Measurements from ENCODE around the gene KCNK15. TPM values are rescaled to one million over a fixed set of nuclear protein-coding genes. Genes with fewer than 3 reads are reported as not detected.
"Not testable (repeated sequence)": the region's sequence is repeated elsewhere in the genome, so short reads cannot be mapped to it uniquely, and the experiment has no call there.

The KCNK15 gene
- total RNA-seq (1 to 10 TPM in 1 of 2 donors, under 1 TPM in 1; 0.48 to 2.6 TPM), polyA plus RNA-seq (1 to 10 TPM in 1 of 2 donors, under 1 TPM in 1; 0.81 to 1.5 TPM)
- long read RNA-seq, donor 1, result 0 reads
- long read RNA-seq, donor 2, result 0 reads
- long read RNA-seq, donor 3, result 0 reads
- long read RNA-seq, donor 4, result 0 reads
- long read RNA-seq, donor 5, result 0 reads

DNA sequence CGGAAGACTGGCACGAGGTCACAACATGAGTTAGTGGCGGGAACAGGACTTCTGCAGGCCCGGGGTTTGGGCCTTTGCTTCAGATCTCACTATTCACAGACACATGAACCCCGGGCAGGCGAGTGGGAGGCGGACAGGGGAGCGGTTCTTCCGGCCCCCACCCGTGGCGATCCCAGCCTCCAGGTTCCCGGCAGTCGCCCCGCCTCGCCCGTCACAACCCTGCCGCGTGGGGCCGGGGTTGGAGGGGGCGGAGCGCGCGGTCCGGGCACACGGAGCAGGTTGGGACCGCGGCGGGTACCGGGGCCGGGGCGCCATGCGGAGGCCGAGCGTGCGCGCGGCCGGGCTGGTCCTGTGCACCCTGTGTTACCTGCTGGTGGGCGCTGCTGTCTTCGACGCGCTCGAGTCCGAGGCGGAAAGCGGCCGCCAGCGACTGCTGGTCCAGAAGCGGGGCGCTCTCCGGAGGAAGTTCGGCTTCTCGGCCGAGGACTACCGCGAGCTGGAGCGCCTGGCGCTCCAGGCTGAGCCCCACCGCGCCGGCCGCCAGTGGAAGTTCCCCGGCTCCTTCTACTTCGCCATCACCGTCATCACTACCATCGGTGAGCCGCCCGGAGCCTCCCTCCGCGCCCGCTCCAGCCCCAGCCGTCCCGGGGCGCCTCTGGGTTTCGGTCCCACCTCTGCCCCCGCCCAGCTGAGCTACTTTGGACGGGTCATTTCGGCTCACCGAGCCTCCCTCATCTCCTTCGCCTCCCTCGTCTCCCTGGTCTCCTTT lies at the start of gene KCNK15:
Gene KCNK15, plus strand, starts transcription at position 268 of the 769 bp plus-strand sequence. Its CDS starts 46 bp downstream, at position 314.
- H3K4me3 ChIP-seq, result peak within 1 kb of the TSS; percentile 24
- ATAC-seq (ENCODE audit: insufficient read depth, low FRiP score) (peak; percentile 43), DNase-seq (peak in 2 of 3 donors; percentile 22 to 23)
- TF ChIP-seq, protein P1, sequence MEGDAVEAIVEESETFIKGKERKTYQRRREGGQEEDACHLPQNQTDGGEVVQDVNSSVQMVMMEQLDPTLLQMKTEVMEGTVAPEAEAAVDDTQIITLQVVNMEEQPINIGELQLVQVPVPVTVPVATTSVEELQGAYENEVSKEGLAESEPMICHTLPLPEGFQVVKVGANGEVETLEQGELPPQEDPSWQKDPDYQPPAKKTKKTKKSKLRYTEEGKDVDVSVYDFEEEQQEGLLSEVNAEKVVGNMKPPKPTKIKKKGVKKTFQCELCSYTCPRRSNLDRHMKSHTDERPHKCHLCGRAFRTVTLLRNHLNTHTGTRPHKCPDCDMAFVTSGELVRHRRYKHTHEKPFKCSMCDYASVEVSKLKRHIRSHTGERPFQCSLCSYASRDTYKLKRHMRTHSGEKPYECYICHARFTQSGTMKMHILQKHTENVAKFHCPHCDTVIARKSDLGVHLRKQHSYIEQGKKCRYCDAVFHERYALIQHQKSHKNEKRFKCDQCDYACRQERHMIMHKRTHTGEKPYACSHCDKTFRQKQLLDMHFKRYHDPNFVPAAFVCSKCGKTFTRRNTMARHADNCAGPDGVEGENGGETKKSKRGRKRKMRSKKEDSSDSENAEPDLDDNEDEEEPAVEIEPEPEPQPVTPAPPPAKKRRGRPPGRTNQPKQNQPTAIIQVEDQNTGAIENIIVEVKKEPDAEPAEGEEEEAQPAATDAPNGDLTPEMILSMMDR (IDR thresholded peaks at IDR 0.05; ENCODE audit: control extremely low read depth, extremely low read depth), result no peak
- peaks cover 0 to 6% (median 0%) of the 10 kb centered on the region in 5 donors for H3K4me1 ChIP-seq (ENCODE audit: control insufficient read depth in 5 of 5, insufficient read depth in 5 of 5, low read length in 5 of 5)
- peaks cover 0 to 20% (median 12%) of the 10 kb centered on the region in 3 donors for H3K27me3 ChIP-seq (ENCODE audit: control insufficient read depth in 3 of 3, insufficient read depth in 3 of 3, low read length in 2 of 3)
- WGBS, 2 donors, result 1 to 3% methylated on average over 64 to 81 of the region's 81 CpGs
- no peak within 1 kb of the TSS for H3K27ac ChIP-seq (ENCODE audit: low read depth in 1 of 2, low read length in 1 of 2)
- peaks cover 0 to 3% (median 0%) of the 10 kb centered on the region in 4 donors for H3K9me3 ChIP-seq (ENCODE audit: control insufficient read depth in 4 of 4, insufficient read depth in 3 of 4, low read length in 3 of 4)
- no peaks in the 10 kb centered on the region for H3K36me3 ChIP-seq (ENCODE audit: control insufficient read depth in 4 of 4, insufficient read depth in 4 of 4, low read length in 4 of 4)
- no peak within 1 kb of the TSS for H3K9ac ChIP-seq (ENCODE audit: insufficient read depth in 1 of 2, low read length in 2 of 2)

DNA sequence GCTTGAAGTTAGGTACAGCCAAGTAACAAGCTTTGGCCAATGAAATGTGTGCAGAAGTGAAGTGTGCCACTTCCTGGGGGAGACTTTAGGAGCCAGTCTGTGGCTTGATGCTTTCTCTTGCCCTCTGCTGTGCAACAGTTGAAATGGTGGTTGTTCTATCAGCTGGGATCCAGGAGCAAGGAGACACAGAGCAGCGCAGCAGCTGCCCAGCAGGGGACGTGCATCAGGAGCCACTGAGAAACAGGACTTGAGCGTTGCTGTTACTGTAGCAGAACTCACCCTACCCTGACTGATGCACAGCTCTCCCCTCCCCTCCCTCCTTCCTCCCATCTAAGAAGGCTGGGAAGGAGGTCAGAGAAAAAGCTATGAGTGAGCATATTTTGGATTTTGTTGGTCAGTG lies 49.4 kb upstream of the KCNK15 start:
- H3K9ac ChIP-seq (ENCODE audit: insufficient read depth in 1 of 2, low read length in 2 of 2), result no peak overlapping the region
- H3K36me3 ChIP-seq (ENCODE audit: control insufficient read depth in 4 of 4, insufficient read depth in 4 of 4, low read length in 4 of 4), result no peaks in the 10 kb centered on the region
- WGBS, 2 donors, result 88 to 96% methylated on average over 3 of the region's 3 CpGs
- H3K9me3 ChIP-seq (ENCODE audit: control insufficient read depth in 4 of 4, insufficient read depth in 3 of 4, low read length in 3 of 4), result no peaks in the 10 kb centered on the region
- TF ChIP-seq, protein P1 (IDR thresholded peaks at IDR 0.05; ENCODE audit: control extremely low read depth, extremely low read depth), result no peak
- ATAC-seq (ENCODE audit: insufficient read depth, low FRiP score) (no peak), DNase-seq (no peak)
- no peak overlapping the region for H3K4me3 ChIP-seq
- H3K27ac ChIP-seq (ENCODE audit: low read depth in 1 of 2, low read length in 1 of 2), result peak overlapping the region in 1 of 2 donors; percentile 43
- H3K4me1 ChIP-seq (ENCODE audit: control insufficient read depth in 5 of 5, insufficient read depth in 5 of 5, low read length in 5 of 5), result peaks cover 4 to 22% (median 6%) of the 10 kb centered on the region in 5 donors
- H3K27me3 ChIP-seq (ENCODE audit: control insufficient read depth in 3 of 3, insufficient read depth in 3 of 3, low read length in 2 of 3), result no peaks in the 10 kb centered on the region

DNA sequence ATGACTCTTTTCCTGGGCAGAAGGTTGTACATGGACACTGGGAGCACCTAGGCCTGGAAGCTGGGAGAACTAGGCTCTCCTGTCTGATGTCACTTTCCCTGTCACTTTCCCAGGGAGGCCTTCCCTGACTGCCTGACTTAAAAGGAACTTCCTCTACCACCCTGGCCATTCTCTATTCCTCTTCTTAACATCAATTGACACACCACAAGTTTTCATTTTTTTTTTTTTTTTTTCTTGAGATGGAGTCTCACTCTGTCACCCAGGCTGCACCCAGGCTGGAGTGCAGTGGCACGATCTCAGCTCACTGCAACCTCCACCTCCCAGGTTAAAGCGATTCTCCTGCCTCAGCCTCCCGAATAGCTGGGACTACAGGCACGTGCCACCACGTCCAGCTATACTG lies 48.6 kb upstream of the KCNK15 start:
- H3K9me3 ChIP-seq (ENCODE audit: control insufficient read depth in 4 of 4, insufficient read depth in 3 of 4, low read length in 3 of 4); ATAC-seq (ENCODE audit: insufficient read depth, low FRiP score); DNase-seq; H3K36me3 ChIP-seq (ENCODE audit: control insufficient read depth in 4 of 4, insufficient read depth in 4 of 4, low read length in 4 of 4); H3K9ac ChIP-seq (ENCODE audit: insufficient read depth in 1 of 2, low read length in 2 of 2); H3K27me3 ChIP-seq (ENCODE audit: control insufficient read depth in 3 of 3, insufficient read depth in 3 of 3, low read length in 2 of 3); H3K4me3 ChIP-seq: not testable (repeated sequence)
- peak overlapping the region in 1 of 2 donors; percentile 62 for H3K27ac ChIP-seq (ENCODE audit: low read depth in 1 of 2, low read length in 1 of 2)
- H3K4me1 ChIP-seq (ENCODE audit: control insufficient read depth in 5 of 5, insufficient read depth in 5 of 5, low read length in 5 of 5), result peaks cover 4 to 23% (median 8%) of the 10 kb centered on the region in 5 donors
- WGBS, 2 donors, result 89 to 95% methylated on average over 5 of the region's 5 CpGs

DNA sequence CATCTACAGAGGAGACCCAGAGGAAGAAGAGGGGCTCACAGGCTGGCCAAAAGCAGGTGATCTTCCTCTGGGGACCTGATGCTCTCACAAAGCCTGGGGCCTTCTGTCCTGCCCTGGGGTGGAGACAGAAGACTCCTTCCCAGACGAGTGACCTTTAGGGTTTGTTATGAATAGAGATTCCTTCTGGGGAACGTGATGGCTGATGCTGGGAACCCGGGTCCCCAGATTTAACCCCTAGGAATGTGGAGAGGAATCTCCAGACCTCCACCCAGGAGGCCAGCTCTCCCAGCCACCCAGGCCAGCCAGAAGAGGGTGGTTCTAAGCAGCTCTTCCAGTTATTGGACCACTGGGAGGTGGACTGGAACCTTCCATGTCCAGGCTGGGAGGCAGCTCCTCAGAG lies 47.3 kb upstream of the KCNK15 start:
- WGBS, 2 donors, result 64 to 73% methylated on average over 3 of the region's 3 CpGs
- Histone ChIP-seq H3K4me3 (no peak overlapping the region), H3K27ac (ENCODE audit: low read depth in 1 of 2, low read length in 1 of 2) (peak overlapping the region in 1 of 2 donors; percentile 51)

More for the DNA sequence above, 47.3 kb upstream of the KCNK15 start:
- no peaks in the 10 kb centered on the region for H3K36me3 ChIP-seq (ENCODE audit: control insufficient read depth in 4 of 4, insufficient read depth in 4 of 4, low read length in 4 of 4)
- DNase-seq (no peak), ATAC-seq (ENCODE audit: insufficient read depth, low FRiP score) (no peak)
- TF ChIP-seq, protein P1 (IDR thresholded peaks at IDR 0.05; ENCODE audit: control extremely low read depth, extremely low read depth), result no peak
- no peak overlapping the region for H3K9ac ChIP-seq (ENCODE audit: insufficient read depth in 1 of 2, low read length in 2 of 2)
- no peaks in the 10 kb centered on the region for H3K27me3 ChIP-seq (ENCODE audit: control insufficient read depth in 3 of 3, insufficient read depth in 3 of 3, low read length in 2 of 3)
- H3K4me1 ChIP-seq (ENCODE audit: control insufficient read depth in 5 of 5, insufficient read depth in 5 of 5, low read length in 5 of 5), result peaks cover 6 to 29% (median 11%) of the 10 kb centered on the region in 5 donors
- no peaks in the 10 kb centered on the region for H3K9me3 ChIP-seq (ENCODE audit: control insufficient read depth in 4 of 4, insufficient read depth in 3 of 4, low read length in 3 of 4)
